ENCODE results near the gene DMRTC2. TPM values are rescaled to one million over a fixed set of nuclear protein-coding genes. Genes with fewer than 3 reads are reported as not detected.

Gene DMRTC2
- total RNA-seq, 3 donors from 2014 or later, result not detected

DNA sequence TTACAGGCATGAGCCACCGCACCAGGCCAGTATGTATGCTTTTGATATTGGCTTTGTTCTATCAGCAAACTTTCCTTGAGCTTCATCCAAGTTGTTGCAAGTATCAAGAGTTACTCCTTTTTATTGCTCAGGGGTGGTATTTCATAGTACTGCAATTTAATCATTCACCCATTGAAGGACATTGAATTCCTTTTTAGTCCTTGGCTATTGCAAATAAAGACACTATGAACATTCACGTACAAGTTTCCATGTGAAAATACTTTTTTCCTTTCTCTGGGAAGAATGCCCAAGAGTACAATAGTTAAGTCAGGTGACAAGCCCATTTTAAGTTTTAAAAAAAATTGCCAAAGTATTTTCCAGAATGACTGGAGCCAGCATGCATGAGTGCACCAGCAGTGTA, 28.1 kb upstream of the DMRTC2 start:
- no peak overlapping the region for H3K27ac ChIP-seq
- no peak for DNase-seq (ENCODE audit: low spot score in 2 of 2)
- H3K27me3 ChIP-seq, result peaks cover 0 to 3% of the 10 kb centered on the region in 2 donors
- no peaks in the 10 kb centered on the region for H3K9me3 ChIP-seq
- TF ChIP-seq POLR2A (IDR thresholded peaks at IDR 0.05), result no peak
- TF ChIP-seq POLR2AphosphoS5 (IDR thresholded peaks at IDR 0.05), result no peak
- TF ChIP-seq, protein P1, sequence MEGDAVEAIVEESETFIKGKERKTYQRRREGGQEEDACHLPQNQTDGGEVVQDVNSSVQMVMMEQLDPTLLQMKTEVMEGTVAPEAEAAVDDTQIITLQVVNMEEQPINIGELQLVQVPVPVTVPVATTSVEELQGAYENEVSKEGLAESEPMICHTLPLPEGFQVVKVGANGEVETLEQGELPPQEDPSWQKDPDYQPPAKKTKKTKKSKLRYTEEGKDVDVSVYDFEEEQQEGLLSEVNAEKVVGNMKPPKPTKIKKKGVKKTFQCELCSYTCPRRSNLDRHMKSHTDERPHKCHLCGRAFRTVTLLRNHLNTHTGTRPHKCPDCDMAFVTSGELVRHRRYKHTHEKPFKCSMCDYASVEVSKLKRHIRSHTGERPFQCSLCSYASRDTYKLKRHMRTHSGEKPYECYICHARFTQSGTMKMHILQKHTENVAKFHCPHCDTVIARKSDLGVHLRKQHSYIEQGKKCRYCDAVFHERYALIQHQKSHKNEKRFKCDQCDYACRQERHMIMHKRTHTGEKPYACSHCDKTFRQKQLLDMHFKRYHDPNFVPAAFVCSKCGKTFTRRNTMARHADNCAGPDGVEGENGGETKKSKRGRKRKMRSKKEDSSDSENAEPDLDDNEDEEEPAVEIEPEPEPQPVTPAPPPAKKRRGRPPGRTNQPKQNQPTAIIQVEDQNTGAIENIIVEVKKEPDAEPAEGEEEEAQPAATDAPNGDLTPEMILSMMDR (IDR thresholded peaks at IDR 0.05), result no peak
- no peak overlapping the region for H3K4me3 ChIP-seq
- no peaks in the 10 kb centered on the region for H3K4me1 ChIP-seq
- intact Hi-C loops (cut with DNase I; ENCODE audit: low total_unique reads), result no loop called here
- H3K36me3 ChIP-seq, result no peaks in the 10 kb centered on the region

DNA sequence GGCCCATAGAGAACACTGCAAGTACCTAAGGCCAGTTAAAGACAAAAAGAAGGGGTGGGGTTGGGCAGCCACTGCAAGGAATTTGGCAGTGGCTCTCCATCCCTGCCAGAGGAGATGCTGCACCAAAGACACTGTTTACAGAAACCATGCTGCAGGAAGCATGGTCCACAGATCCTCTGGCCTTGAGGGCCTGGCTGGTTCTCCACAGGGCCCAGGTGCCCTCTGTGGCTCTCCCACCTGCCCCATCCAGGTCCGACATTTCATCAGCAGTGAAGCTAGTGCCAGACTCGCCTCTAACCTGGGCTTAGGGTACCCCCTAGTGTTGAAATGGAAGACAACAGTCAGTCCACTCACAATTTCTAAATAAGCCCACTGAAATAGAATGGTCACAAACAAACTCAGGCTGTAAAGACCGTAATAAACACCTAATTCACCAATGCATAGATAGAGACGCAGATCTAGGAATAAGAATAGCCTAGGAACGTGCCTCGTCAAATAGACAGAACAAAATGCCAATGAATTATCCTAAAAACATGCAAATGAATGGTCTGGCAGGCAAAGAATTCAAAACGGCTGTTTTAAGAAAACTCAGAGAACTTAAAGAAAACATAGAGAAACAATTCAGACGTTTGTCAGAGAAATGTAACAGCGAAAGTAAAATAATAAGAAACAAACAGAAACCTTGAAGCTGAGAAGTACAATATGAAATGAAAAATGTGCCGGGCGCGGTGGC, 23.7 kb upstream of the DMRTC2 start:
- DNase-seq (ENCODE audit: low spot score in 2 of 2), result no peak
- Histone ChIP-seq H3K36me3 (no peaks in the 10 kb centered on the region), H3K4me1 (no peaks in the 10 kb centered on the region), H3K27me3 (no peaks in the 10 kb centered on the region), H3K9me3 (no peaks in the 10 kb centered on the region), H3K27ac (no peak overlapping the region), H3K4me3 (no peak overlapping the region)
- no peak for TF ChIP-seq POLR2AphosphoS5 (IDR thresholded peaks at IDR 0.05)
- TF ChIP-seq, protein P1 (IDR thresholded peaks at IDR 0.05), result peak in 2 of 3 donors; percentile 47 to 49
- intact Hi-C loops (cut with DNase I; ENCODE audit: low total_unique reads), result no loop called here

DNA sequence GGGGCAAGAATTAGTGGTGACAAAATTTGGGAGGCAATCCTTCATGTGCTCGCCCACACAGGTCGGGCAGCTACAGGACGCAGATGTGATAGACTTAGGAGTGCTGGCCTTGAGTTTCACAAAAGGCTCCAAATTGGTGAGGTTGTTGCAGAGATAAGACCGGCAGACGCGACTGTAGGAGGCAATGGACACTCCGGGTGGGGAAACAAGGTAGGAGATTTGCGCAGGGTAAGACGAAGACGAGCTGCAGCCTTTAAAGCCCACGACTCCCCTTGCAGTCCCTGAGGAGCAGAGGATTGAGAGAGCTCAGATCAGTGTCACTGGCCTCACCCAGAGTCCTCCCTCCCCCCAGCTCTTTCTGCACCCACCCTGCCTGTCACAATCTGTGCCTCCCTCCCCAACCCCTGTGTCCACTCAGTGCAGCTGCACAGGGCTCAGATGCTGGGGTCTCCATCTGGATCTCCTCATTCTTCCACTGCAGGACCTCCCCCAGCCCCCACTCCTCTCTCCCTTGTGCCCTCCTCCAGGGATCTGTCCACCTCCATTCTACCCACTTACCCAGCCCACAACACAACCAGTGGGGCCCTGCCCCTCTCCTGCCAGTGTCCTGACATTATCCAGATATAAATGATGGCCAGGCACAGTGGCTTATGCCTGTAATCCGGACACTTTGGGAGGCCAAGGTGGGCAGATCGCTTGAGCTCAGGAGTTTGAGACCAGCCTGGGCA, 6.7 kb upstream of the DMRTC2 start:
- no peak overlapping the region for H3K27ac ChIP-seq
- H3K9me3 ChIP-seq, result no peaks in the 10 kb centered on the region
- intact Hi-C loops (cut with DNase I; ENCODE audit: low total_unique reads), result no loop called here
- H3K4me1 ChIP-seq, result no peaks in the 10 kb centered on the region
- peaks cover 0 to 19% of the 10 kb centered on the region in 2 donors for H3K27me3 ChIP-seq
- no peak for TF ChIP-seq POLR2AphosphoS5 (IDR thresholded peaks at IDR 0.05)
- no peak for TF ChIP-seq POLR2A (IDR thresholded peaks at IDR 0.05)
- TF ChIP-seq, protein P1 (IDR thresholded peaks at IDR 0.05), result no peak
- H3K4me3 ChIP-seq, result no peak overlapping the region
- no peaks in the 10 kb centered on the region for H3K36me3 ChIP-seq
- no peak for DNase-seq (ENCODE audit: low spot score in 2 of 2)

DNA sequence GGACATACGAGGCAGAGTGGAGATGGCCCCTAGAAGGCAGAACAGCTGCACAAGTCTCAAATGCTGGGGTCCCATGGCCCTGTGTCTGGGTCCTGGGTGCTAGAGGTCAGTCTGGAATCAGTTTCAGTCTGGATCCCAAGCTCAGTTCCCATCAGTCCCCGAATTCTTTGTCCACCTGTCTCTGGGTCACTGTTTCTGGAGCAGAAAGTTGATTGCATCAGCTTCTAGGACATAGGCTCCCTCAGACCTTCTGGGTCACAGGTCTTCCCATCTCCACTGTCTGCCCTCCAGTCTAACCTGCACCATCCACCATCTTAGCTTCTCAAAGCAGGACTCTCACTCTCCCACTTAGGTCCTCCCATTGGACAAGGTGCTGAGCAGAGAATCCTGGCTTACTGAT, 5.6 kb upstream of the DMRTC2 start:
- Histone ChIP-seq H3K4me3 (no peak overlapping the region), H3K36me3 (no peaks in the 10 kb centered on the region), H3K4me1 (no peaks in the 10 kb centered on the region), H3K27ac (no peak overlapping the region), H3K27me3 (peaks cover 0 to 19% of the 10 kb centered on the region in 2 donors), H3K9me3 (no peaks in the 10 kb centered on the region)
- TF ChIP-seq, protein P1 (IDR thresholded peaks at IDR 0.05), result no peak
- no peak for DNase-seq (ENCODE audit: low spot score in 2 of 2)
- intact Hi-C loops (cut with DNase I; ENCODE audit: low total_unique reads), result no loop called here

DNA sequence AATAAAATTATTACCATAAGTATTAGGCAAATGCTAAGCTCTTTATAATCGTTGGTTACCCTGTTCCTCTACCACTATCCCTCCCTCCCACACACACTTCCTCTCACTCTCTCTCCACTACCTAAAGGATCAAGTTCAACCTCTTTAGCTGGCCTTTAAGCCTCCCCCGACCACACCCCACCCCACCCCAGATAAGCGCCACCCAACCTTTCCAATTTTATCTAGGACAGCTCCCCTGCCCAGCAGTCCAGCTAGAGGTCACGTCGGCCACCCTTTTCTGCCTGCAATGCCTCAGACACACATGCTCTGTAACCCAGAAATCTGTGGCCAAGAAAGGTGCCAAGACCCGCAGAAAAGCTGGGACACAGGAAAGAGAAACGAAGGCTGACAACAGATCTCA, 1.5 kb upstream of the DMRTC2 start:
- TF ChIP-seq, protein P1 (IDR thresholded peaks at IDR 0.05), result no peak
- TF ChIP-seq POLR2A (IDR thresholded peaks at IDR 0.05), result no peak
- no peak for TF ChIP-seq POLR2AphosphoS5 (IDR thresholded peaks at IDR 0.05)
- peaks cover 0 to 6% of the 10 kb centered on the region in 2 donors for H3K27me3 ChIP-seq
- H3K27ac ChIP-seq, result no peak overlapping the region
- DNase-seq (ENCODE audit: low spot score in 2 of 2), result no peak
- intact Hi-C loops (cut with DNase I; ENCODE audit: low total_unique reads), result no loop called here
- H3K36me3 ChIP-seq, result no peaks in the 10 kb centered on the region
- no peaks in the 10 kb centered on the region for H3K9me3 ChIP-seq
- H3K4me3 ChIP-seq, result no peak overlapping the region
- H3K4me1 ChIP-seq, result no peaks in the 10 kb centered on the region
